ENCODE data around the gene ABHD18. TPM values are rescaled to one million over a fixed set of nuclear protein-coding genes. Genes with fewer than 3 reads are reported as not detected.
"Not testable (repeated sequence)": the region's sequence is repeated elsewhere in the genome, so short reads cannot be mapped to it uniquely, and the experiment has no call there.

ABHD18 gene
- total and polyA plus RNA-seq, 10 donors: 3.1 to 18.4 (median 14.7) TPM

- H3K4me3 ChIP-seq: peak overlapping the region; percentile 57 to 88 (median 70)
- no peaks in the 10 kb centered on the region for H3K27me3 ChIP-seq (replicated peaks in 1 of 7)
- intact Hi-C loops (cut with DNase I; ENCODE audit: low total_unique reads): loop anchor here (10.0 kb wide), 1 partner anchor 97 kb away; the partner anchor contains the start of genes ABHD18 and MFSD8
- WGBS, 5 donors: 0 to 1% (median 0%) methylated on average over 35 to 101 of the region's 101 CpGs
- peak; percentile 95 for DNase-seq
- peaks cover 4 to 23% (median 17%) of the 10 kb centered on the region in 6 donors for H3K4me1 ChIP-seq
- peak in 1 of 11 experiments; percentile 23 for TF ChIP-seq CTCF (IDR thresholded peaks at IDR 0.05 in 8 of 11, conservative IDR thresholded peaks at IDR 0.05 in 3 of 11)
- peak in 1 of 3 donors; percentile 44 for TF ChIP-seq POLR2AphosphoS5 (IDR thresholded peaks at IDR 0.05)
- TF ChIP-seq POLR2A (IDR thresholded peaks at IDR 0.05): no peak
- H3K36me3 ChIP-seq: no peaks in the 10 kb centered on the region
- H3K27ac ChIP-seq: peak overlapping the region; percentile 86 to 97 (median 96)
- H3K9me3 ChIP-seq: no peaks in the 10 kb centered on the region
Measured at GRCh38 chr4:128061566-128062536, 96.6 kb downstream of the ABHD18 start.

GRCh38 chr4:128066453-128066820 lies 101.2 kb downstream of the ABHD18 start:
- intact Hi-C loops (cut with DNase I; ENCODE audit: low total_unique reads): loop anchor here (10.0 kb wide), 1 partner anchor 102 kb away; the partner anchor contains the start of genes ABHD18 and MFSD8
- H3K4me1 ChIP-seq: peaks cover 4 to 13% (median 10%) of the 10 kb centered on the region in 6 donors
- not testable (repeated sequence) for H3K27ac ChIP-seq; H3K36me3 ChIP-seq; H3K4me3 ChIP-seq; H3K27me3 ChIP-seq (replicated peaks in 1 of 7); H3K9me3 ChIP-seq; DNase-seq
- WGBS, 5 donors: 94 to 98% (median 97%) methylated on average over 7 to 10 of the region's 10 CpGs

GRCh38 chr4:128068918-128069317 lies 103.7 kb downstream of the ABHD18 start:
- WGBS, 5 donors: 90 to 97% (median 93%) methylated on average over 3 of the region's 3 CpGs
- intact Hi-C loops (cut with DNase I; ENCODE audit: low total_unique reads): loop anchor here (10.0 kb wide), 1 partner anchor 104 kb away; the partner anchor contains the start of genes ABHD18 and MFSD8
- Histone ChIP-seq H3K36me3 (no peaks in the 10 kb centered on the region), H3K4me3 (no peak overlapping the region), H3K4me1 (no peaks in the 10 kb centered on the region), H3K27ac (no peak overlapping the region), H3K27me3 (replicated peaks in 1 of 7) (no peaks in the 10 kb centered on the region), H3K9me3 (no peaks in the 10 kb centered on the region)
- DNase-seq: no peak
- TF ChIP-seq POLR2A (IDR thresholded peaks at IDR 0.05) (no peak), POLR2AphosphoS5 (IDR thresholded peaks at IDR 0.05) (no peak), CTCF (IDR thresholded peaks at IDR 0.05 in 8 of 11, conservative IDR thresholded peaks at IDR 0.05 in 3 of 11) (no peak)

GRCh38 chr4:128076464-128076863 lies 111.3 kb downstream of the ABHD18 start:
- no peaks in the 10 kb centered on the region for H3K9me3 ChIP-seq
- DNase-seq: peak; percentile 2
- no peaks in the 10 kb centered on the region for H3K27me3 ChIP-seq (replicated peaks in 1 of 7)
- H3K27ac ChIP-seq: no peak overlapping the region
- TF ChIP-seq POLR2AphosphoS5 (IDR thresholded peaks at IDR 0.05): no peak
- TF ChIP-seq POLR2A (IDR thresholded peaks at IDR 0.05): no peak
- no peak for TF ChIP-seq CTCF (IDR thresholded peaks at IDR 0.05 in 8 of 11, conservative IDR thresholded peaks at IDR 0.05 in 3 of 11)
- intact Hi-C loops (cut with DNase I; ENCODE audit: low total_unique reads): no loop called here
- no peaks in the 10 kb centered on the region for H3K4me1 ChIP-seq
- H3K4me3 ChIP-seq: no peak overlapping the region
- 91 to 94% (median 92%) methylated on average over 4 of the region's 4 CpGs for WGBS, 5 donors
- H3K36me3 ChIP-seq: peaks cover 0 to 56% (median 13%) of the 10 kb centered on the region in 6 donors

Other genes with a start within 250 kb of the ABHD18 start
- not detected for gene SLC25A31, start 235.0 kb upstream of the ABHD18 start, total RNA-seq
- under 1 TPM in 1 of 3 donors, not detected in 2; 0.07 TPM for gene SLC25A31, start 235.0 kb upstream of the ABHD18 start, polyA plus RNA-seq
- 1 to 10 TPM in 6 of 7 donors, under 1 TPM in 1; 0.83 to 4.1 (median 3.5) TPM for gene HSPA4L, start 183.1 kb upstream of the ABHD18 start, total RNA-seq
- gene HSPA4L, start 183.1 kb upstream of the ABHD18 start, polyA plus RNA-seq: under 1 TPM; 0.13 to 0.51 (median 0.24) TPM
- gene PLK4, start 84.5 kb upstream of the ABHD18 start, total RNA-seq: 10 to 100 TPM in 1 of 7 donors, 1 to 10 TPM in 6; 2.3 to 10.4 (median 5.1) TPM
- gene PLK4, start 84.5 kb upstream of the ABHD18 start, polyA plus RNA-seq: 1 to 10 TPM; 1.9 to 4.0 (median 2.8) TPM
- 10 to 100 TPM; 24.2 to 42.5 (median 37.0) TPM for gene MFSD8, start 233 bp upstream of the ABHD18 start, total RNA-seq
- gene MFSD8, start 233 bp upstream of the ABHD18 start, polyA plus RNA-seq: 10 to 100 TPM; 13.9 to 19.3 (median 14.4) TPM
- gene LARP1B, start 95.9 kb downstream of the ABHD18 start, total RNA-seq: 10 to 100 TPM in 6 of 7 donors, 1 to 10 TPM in 1; 8.5 to 17.8 (median 12.2) TPM
- 1 to 10 TPM; 3.7 to 6.0 (median 4.8) TPM for gene LARP1B, start 95.9 kb downstream of the ABHD18 start, polyA plus RNA-seq

Data from spleen (tissue), 11 donors.